ENCODE data around the gene BICRA.
"Not testable (repeated sequence)": the region's sequence is repeated elsewhere in the genome, so short reads cannot be mapped to it uniquely, and the experiment has no call there.

BICRA gene

DNA sequence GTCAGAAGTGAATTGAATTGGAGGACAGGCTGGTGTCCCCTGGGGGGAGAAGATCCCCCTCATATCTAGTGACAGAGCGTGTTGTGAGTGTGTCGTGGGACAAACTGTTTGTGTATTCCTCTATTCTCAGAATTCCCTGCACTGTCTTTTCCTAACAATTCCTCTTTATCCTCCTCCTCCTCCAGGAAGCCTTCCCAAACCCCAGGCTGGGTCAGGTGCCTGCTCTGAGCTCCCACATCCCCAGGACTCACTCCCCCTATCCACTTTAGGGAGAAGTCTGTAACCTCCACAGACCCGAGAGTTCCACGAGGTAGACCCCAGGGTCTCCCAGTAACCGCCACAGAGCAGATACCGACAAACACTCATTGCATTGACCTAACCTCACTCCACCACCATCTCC lies 15.1 kb upstream of the BICRA start:
- DNase-seq (ENCODE audit: extremely low read depth, low read depth): no peak

DNA sequence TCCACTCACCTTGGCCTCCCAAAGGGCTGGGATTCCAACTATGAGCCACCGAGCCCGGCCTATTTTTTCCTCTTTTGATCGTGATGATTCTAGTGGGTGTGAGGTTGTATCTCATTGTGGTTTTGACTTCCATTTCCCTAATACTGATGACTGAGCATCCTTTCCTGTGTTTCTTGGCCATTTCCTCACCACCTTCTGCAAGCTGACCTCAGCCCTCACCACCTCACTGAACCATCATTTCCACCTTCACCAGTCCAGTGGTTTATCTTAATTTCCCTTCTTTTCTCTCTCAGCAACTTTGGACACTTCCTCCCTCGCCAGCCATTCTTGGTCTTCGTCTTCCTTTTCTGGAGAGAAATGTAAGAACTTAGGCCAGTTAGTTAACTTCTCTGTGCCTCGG lies 13.0 kb upstream of the BICRA start:
- DNase-seq (ENCODE audit: extremely low read depth, low read depth): no peak
- TF ChIP-seq, protein P1, sequence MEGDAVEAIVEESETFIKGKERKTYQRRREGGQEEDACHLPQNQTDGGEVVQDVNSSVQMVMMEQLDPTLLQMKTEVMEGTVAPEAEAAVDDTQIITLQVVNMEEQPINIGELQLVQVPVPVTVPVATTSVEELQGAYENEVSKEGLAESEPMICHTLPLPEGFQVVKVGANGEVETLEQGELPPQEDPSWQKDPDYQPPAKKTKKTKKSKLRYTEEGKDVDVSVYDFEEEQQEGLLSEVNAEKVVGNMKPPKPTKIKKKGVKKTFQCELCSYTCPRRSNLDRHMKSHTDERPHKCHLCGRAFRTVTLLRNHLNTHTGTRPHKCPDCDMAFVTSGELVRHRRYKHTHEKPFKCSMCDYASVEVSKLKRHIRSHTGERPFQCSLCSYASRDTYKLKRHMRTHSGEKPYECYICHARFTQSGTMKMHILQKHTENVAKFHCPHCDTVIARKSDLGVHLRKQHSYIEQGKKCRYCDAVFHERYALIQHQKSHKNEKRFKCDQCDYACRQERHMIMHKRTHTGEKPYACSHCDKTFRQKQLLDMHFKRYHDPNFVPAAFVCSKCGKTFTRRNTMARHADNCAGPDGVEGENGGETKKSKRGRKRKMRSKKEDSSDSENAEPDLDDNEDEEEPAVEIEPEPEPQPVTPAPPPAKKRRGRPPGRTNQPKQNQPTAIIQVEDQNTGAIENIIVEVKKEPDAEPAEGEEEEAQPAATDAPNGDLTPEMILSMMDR (IDR thresholded peaks at IDR 0.05; ENCODE audit: low read depth, low read length): no peak

More for the DNA sequence above, 15.1 kb upstream of the BICRA start:
- TF ChIP-seq, protein P1 (IDR thresholded peaks at IDR 0.05; ENCODE audit: low read depth, low read length): no peak

DNA sequence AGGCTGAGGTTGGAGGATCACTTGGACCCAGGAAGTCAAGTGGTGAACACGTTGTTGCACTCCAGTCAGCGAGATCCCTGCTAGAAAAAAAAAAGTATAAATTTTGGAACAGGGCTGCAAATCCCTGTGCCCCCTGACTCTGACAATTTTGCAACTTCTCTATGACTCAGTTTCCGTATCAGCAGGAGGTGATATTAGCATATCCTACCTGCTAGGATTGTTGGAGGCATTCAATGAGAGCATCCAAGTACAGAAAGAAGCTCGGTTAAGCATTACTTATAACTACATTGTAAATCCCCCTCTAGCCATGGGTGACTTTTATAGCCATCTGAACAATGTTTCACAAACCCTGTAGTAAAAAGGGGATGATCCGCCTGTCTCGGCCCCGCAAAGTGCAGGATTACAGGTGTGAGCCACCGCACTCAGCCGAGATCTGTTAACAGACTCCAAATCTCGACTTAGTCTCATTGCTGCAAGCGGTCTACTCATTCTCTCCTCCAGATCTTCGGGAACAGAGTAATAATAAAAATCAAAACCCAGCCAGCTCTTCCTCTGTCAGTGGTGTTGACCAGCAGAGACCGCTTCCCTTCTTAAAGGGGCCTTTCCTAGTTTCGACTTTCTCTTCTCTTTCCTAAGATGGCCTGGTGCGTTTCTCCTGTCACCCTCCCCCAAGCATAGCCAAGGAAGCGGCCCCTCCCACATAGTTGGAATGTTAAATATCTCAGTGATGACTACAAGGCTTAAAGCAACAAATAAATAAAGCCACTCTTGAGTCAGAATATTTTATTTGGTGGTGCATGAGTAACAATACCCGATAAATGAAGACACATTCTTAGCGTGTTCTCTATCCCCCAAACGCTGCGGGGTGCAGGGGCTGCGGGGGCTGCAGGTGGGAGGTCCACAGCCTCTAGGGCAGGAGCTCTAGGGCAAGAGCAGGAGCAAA lies 10.3 kb upstream of the BICRA start:
- TF ChIP-seq, protein P1 (IDR thresholded peaks at IDR 0.05; ENCODE audit: low read depth, low read length): no peak
- peak; percentile 79 for DNase-seq (ENCODE audit: extremely low read depth, low read depth)

DNA sequence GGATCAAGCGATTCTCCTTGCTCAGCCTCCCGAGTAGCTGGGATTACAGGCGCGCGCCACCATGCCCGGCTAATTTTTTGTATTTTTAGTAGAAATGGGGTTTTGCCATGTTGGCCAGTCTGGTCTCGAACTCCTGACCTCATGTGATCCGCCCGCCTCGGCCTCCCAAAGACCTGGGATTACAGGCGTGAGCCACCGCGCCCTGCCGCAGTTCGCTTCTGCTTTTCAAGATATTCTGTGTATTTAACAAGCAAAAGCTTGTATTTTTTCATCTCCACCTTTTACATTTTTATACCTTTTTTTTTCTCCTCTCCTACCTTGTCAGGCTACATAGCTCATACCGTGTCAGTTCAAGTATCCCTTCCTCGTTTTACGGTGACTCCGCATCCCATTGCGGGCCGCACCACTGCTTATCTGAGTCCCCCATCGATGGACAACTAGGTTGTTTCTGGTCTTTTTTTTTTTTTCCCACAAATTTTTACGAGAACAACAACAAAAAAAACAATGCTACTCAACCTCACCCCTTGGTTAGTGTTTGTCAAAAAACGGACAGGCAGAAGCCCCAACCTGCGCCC lies 9.2 kb upstream of the BICRA start:
- DNase-seq (ENCODE audit: extremely low read depth, low read depth): not testable (repeated sequence)

DNA sequence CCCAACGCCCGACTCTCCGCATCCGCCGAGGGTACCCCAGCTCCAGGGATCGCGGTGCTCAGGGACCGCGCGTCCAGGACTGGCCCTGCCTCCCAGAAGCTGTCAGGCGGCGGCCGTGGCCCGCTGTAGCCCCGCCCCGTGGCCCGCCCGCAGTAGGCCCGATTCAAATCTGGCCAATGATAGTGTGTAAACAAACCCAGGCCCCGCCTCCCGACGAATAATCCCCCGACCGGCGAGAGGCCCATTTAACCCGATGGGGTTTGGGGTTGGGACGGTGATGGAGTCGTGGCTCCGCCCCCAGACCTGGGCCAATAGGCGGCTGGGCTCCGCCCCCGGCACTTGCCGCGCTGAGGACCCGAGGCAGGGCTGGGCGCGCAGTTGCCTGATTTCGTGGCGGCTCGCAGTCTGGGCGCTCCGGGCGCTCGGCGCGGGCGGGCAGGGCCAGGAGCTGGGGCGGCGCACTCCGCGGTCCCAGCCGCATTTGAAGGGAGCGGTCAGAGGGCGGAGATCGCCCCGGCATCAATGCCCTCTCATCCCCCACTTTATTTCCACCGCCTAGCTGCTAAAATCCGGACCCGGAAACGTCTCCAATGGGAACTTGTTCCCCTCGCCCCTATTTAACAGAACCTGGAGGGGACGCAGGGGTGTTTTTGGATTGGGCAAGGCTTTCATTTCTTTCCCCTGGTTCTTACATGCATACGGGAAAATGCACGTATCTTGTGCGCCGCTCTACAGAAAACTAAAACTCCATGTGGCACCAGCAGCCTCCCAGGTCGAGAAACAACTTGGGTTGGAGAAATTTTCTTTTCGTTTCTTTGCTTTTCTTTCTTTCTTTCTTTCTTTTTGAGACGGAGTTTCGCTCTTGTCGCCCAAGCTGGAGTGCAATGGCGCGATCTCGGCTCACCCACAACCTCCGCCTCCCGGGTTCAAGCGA lies 8.4 kb upstream of the BICRA start:
- DNase-seq (ENCODE audit: extremely low read depth, low read depth): peak; percentile 96
- TF ChIP-seq, protein P1 (IDR thresholded peaks at IDR 0.05; ENCODE audit: low read depth, low read length): no peak

DNA sequence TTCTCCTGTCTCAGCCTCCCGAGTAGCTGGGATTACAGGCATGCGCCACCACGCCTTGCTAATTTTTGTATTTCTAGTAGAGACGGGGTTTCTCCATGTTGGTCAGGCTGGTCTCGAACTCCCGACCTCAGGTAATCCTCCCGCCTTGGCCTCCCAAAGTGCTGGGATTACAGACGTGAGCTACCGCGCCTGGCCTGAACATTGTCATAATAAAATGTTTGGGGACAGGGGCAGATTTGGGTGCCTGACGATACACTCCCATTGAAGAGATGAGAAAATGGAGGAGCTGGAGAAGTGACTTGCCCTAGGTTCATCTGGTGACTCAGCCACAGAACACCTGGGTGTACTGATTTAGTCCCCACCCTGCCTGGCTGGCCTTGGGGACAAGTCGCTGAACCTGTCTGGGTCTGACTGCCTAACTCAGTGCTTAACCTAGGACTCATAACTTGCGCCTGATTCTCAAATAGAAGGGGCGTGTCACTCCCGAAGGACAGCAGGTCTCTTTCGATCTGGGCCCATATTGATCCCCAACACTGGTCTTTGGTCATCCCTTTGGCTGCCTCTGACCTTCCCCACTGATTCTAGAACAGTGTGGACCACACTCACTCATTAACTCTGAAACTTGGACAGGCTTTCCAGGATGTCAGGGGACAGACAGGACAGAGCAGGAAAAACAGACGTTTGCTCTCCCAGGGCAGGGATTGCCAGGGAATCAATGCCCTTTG lies 7.6 kb upstream of the BICRA start:
- no peak for DNase-seq (ENCODE audit: extremely low read depth, low read depth)
- TF ChIP-seq, protein P1 (IDR thresholded peaks at IDR 0.05; ENCODE audit: low read depth, low read length): no peak

Data from AG09319 (cell line).